Measurements from ENCODE around the gene CEMIP.

Gene CEMIP

DNA sequence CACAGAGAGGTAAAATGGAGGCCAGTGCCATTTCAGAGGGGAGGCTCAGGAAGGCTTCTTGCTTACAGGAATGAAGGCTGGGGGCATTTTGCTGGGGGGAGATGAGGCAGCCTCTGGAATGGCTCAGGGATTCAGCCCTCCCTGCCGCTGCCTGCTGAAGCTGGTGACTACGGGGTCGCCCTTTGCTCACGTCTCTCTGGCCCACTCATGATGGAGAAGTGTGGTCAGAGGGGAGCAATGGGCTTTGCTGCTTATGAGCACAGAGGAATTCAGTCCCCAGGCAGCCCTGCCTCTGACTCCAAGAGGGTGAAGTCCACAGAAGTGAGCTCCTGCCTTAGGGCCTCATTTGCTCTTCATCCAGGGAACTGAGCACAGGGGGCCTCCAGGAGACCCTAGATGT, 170.6 kb downstream of the CEMIP start:
- CTCF ChIA-PET, result interaction anchor here (1.2 to 4.0 kb wide), 2 partner anchors 20 to 162 kb away, joined by 4 to 22 read pairs; no protein-coding TSS in a partner anchor
- H3K36me3 ChIP-seq (ENCODE audit: control insufficient read depth in 2 of 2, insufficient read depth in 1 of 2, low read length in 2 of 2), result peaks cover 0 to 39% of the 10 kb centered on the region in 2 experiments; a peak in 1 of 3 replicates

GRCh38 chr15:80950291-80951078, 171.3 kb downstream of the CEMIP start:
- Histone ChIP-seq H3K36me3 (ENCODE audit: control insufficient read depth in 2 of 2, insufficient read depth in 1 of 2, low read length in 2 of 2) (peaks cover 0 to 39% of the 10 kb centered on the region in 2 experiments; a peak in 1 of 3 replicates), H3K4me3 (ENCODE audit: low read depth, low read length) (no peak overlapping the region), H3K4me1 (ENCODE audit: control insufficient read depth, insufficient read depth, low read length) (0 out of 2 replicates have a peak, but pooled peaks cover 3% of the 10 kb centered on the region), H3K27ac (ENCODE audit: extremely low read depth, low read depth, low read length) (no peak overlapping the region), H3K9me3 (ENCODE audit: control insufficient read depth, insufficient read depth, low read depth, low read length) (no peaks in the 10 kb centered on the region)
- no peak for TF ChIP-seq YY2 (tag by site-specific recombination; IDR thresholded peaks at IDR 0.05)
- TF ChIP-seq IKZF3 (tag by site-specific recombination; IDR thresholded peaks at IDR 0.05), result no peak
- no peak for TF ChIP-seq ZNF202 (tag by site-specific recombination; IDR thresholded peaks at IDR 0.05; ENCODE audit: borderline replicate concordance)
- TF ChIP-seq ZNF76 (tag by site-specific recombination; IDR thresholded peaks at IDR 0.05; ENCODE audit: borderline replicate concordance, low read depth), result no peak
- ChIA-PET POLR2A (no interaction called here), CTCF (interaction anchor here (1.1 to 4.0 kb wide), 3 partner anchors 19 to 316 kb away, joined by 4 to 22 read pairs (median 4); no protein-coding TSS in a partner anchor)

More for the DNA sequence above, 170.6 kb downstream of the CEMIP start:
- Histone ChIP-seq H3K27ac (ENCODE audit: extremely low read depth, low read depth, low read length) (no peak overlapping the region), H3K4me3 (ENCODE audit: low read depth, low read length) (no peak overlapping the region), H3K9me3 (ENCODE audit: control insufficient read depth, insufficient read depth, low read depth, low read length) (no peaks in the 10 kb centered on the region), H3K4me1 (ENCODE audit: control insufficient read depth, insufficient read depth, low read length) (0 out of 2 replicates have a peak, but pooled peaks cover 3% of the 10 kb centered on the region)
- TF ChIP-seq ZNF449 (tag by site-specific recombination; IDR thresholded peaks at IDR 0.05) (no peak), ZNF530 (tag by site-specific recombination; IDR thresholded peaks at IDR 0.05; ENCODE audit: low read depth) (no peak), MZF1 (tag by site-specific recombination; IDR thresholded peaks at IDR 0.05; ENCODE audit: borderline replicate concordance) (no peak), ZXDB (tag by site-specific recombination; IDR thresholded peaks at IDR 0.05) (no peak), SP3 (tag by site-specific recombination; IDR thresholded peaks at IDR 0.05) (no peak), ZNF629 (tag by site-specific recombination; IDR thresholded peaks at IDR 0.05) (no peak), ZBTB10 (tag by site-specific recombination; IDR thresholded peaks at IDR 0.05) (no peak), ZBTB8A (tag by site-specific recombination; IDR thresholded peaks at IDR 0.05) (no peak), ZNF223 (tag by site-specific recombination; IDR thresholded peaks at IDR 0.05) (no peak), ZFHX2 (tag by site-specific recombination; conservative IDR thresholded peaks at IDR 0.05) (no peak), FEZF1 (tag by site-specific recombination; IDR thresholded peaks at IDR 0.05) (no peak), ZNF391 (tag by site-specific recombination; IDR thresholded peaks at IDR 0.05; ENCODE audit: borderline replicate concordance, low read depth) (no peak)
- TF ChIP-seq, protein P1, sequence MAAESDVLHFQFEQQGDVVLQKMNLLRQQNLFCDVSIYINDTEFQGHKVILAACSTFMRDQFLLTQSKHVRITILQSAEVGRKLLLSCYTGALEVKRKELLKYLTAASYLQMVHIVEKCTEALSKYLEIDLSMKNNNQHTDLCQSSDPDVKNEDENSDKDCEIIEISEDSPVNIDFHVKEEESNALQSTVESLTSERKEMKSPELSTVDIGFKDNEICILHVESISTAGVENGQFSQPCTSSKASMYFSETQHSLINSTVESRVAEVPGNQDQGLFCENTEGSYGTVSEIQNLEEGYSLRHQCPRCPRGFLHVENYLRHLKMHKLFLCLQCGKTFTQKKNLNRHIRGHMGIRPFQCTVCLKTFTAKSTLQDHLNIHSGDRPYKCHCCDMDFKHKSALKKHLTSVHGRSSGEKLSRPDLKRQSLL (tag by site-specific recombination; IDR thresholded peaks at IDR 0.05), result no peak
- TF ChIP-seq, protein P2, sequence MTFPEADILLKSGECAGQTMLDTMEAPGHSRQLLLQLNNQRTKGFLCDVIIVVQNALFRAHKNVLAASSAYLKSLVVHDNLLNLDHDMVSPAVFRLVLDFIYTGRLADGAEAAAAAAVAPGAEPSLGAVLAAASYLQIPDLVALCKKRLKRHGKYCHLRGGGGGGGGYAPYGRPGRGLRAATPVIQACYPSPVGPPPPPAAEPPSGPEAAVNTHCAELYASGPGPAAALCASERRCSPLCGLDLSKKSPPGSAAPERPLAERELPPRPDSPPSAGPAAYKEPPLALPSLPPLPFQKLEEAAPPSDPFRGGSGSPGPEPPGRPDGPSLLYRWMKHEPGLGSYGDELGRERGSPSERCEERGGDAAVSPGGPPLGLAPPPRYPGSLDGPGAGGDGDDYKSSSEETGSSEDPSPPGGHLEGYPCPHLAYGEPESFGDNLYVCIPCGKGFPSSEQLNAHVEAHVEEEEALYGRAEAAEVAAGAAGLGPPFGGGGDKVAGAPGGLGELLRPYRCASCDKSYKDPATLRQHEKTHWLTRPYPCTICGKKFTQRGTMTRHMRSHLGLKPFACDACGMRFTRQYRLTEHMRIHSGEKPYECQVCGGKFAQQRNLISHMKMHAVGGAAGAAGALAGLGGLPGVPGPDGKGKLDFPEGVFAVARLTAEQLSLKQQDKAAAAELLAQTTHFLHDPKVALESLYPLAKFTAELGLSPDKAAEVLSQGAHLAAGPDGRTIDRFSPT (tag by site-specific recombination; IDR thresholded peaks at IDR 0.05), result no peak
- POLR2A ChIA-PET, result no interaction called here

Data from HEK293 (cell line).